Stimulated activated naive B cell treated with anti-CD40 and anti-IgM and Interleukin-4, amounts not matched to agents 10 μg/mL and 1 μg/mL and 100 μg/mL, for 72 hours (primary cell): ENCODE data around the gene COBL.

ENCODE experiments used
- ATAC-seq, 2 donors: fragments of 150-1000 bp; cut with Tn5 transposase; replicated peaks; 2 replicates each; pipeline ENCODE4 v1.10.0; 2021; ENCODE audit warnings: moderate library complexity in 1 of 2
- DNase-seq: peaks from one replicate; pipeline ENCODE4 v3.0.0; 2021
- H3K27ac Mint-ChIP-seq: one replicate; pipeline ENCODE4 v1.8.0; 2022; ENCODE audit warnings: mild to moderate bottlenecking, mixed read lengths
- H3K27me3 Mint-ChIP-seq, 2 donors: one replicate each; pipeline ENCODE4 v1.8.0; 2022; ENCODE audit warnings: mixed read lengths in 2 of 2
- H3K36me3 Mint-ChIP-seq, 2 donors: one replicate each; pipeline ENCODE4 v1.8.0; 2022; ENCODE audit warnings: mixed read lengths in 2 of 2, mild to moderate bottlenecking in 1 of 2
- H3K4me1 Mint-ChIP-seq, 2 donors: one replicate each; pipeline ENCODE4 v1.8.0; 2022; ENCODE audit warnings: mixed read lengths in 2 of 2, mild to moderate bottlenecking in 1 of 2
- H3K4me3 Mint-ChIP-seq, 2 donors: one replicate each; pipeline ENCODE4 v1.8.0; 2022; ENCODE audit warnings: mild to moderate bottlenecking in 2 of 2, mixed read lengths in 2 of 2, moderate library complexity in 1 of 2
- H3K9me3 Mint-ChIP-seq, 2 donors: one replicate each; pipeline ENCODE4 v1.8.0; 2022; ENCODE audit warnings: mixed read lengths in 2 of 2, mild to moderate bottlenecking in 1 of 2

Gene COBL

DNA sequence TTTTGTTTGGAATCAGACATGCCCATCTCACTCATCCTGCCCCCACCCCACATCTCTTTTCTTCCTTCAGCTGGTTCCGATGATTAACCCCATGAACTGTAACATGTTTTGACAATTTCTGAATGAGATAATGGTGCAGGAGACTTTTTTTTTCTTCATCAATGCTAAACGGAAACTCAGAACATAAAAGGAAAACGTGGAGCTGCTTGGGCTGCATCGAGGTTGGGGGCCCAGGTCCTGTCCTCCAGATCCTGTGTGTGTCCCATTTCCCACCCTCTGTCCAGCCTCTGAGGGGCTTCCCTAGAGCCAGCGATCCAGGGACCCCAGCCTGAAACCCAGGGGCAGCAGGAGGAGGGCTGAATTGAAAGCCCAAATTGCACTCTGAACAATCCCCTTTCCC is 270.1 kb downstream of the COBL start:
- Mint-ChIP-seq H3K4me1 (no peaks in the 10 kb centered on the region), H3K9me3 (no peaks in the 10 kb centered on the region), H3K27ac (no peak overlapping the region), H3K27me3 (no peaks in the 10 kb centered on the region), H3K4me3 (no peak overlapping the region), H3K36me3 (no peaks in the 10 kb centered on the region)
- ATAC-seq: no peak
- no peak for DNase-seq

GRCh38 chr7:51046103-51046466 is 270.5 kb downstream of the COBL start:
- Mint-ChIP-seq H3K27me3 (no peaks in the 10 kb centered on the region), H3K9me3 (no peaks in the 10 kb centered on the region), H3K27ac (no peak overlapping the region), H3K4me1 (no peaks in the 10 kb centered on the region), H3K4me3 (no peak overlapping the region), H3K36me3 (no peaks in the 10 kb centered on the region)
- ATAC-seq (peak in 1 of 2 donors; percentile 16), DNase-seq (no peak)

DNA sequence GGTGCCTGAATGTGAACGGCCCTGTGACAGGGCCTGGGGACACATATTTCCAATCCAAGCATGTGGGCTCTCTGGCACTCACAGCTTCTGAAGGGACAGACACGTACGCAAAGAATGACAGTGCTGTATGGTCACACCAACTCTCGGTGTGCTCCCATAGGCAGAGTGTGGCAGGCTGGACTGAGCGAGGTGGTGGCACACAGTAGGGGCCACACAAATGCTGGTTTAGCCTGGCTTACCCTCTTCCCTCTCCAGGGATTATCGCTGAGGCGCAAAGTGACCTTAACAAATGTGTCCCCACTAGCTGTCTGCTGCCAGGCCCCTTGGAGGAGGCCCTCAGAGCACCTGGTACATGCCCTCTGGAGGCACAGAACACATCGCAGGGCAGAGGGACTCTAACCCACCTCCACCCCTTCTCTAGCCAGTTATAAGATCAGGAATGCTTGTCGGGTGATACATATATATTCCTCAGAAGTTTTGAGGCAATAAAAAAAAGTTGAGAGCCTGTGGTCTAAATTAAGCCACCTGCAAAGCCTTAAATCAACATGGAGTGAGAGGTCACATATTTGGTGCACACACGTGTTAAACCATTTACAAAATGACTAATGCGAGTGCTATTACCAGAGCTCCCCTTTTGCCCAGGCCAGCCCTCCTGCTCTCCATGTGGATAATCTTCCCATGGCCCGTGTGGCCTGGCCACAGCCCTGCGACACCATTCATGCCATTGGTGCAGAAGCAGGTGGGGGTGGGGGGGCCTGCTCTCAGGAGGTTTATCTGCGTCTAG is 271.1 kb downstream of the COBL start:
- ATAC-seq: peak in 1 of 2 donors; percentile 19
- no peak for DNase-seq
- Mint-ChIP-seq H3K27me3 (no peaks in the 10 kb centered on the region), H3K36me3 (no peaks in the 10 kb centered on the region), H3K27ac (no peak overlapping the region), H3K4me3 (no peak overlapping the region), H3K4me1 (no peaks in the 10 kb centered on the region), H3K9me3 (no peaks in the 10 kb centered on the region)

DNA sequence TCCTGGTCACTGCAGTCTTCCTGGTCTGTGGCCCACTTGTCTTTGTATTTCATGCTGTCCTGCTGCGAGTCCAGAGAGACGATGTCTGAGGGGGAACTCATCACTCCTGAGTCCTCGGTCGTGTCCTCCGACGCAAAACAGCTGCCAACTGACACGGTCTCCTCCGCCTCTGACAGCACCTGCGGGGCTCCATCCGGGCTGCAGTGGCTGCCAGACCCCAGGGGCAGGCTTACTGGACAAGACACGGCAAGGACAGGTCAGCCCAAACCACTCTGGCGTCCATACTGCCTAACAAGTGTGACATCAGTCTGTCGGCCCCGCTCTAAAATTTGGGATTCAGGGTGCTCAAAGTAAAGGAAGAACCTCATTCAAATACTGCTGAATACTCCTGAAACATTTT is 273.1 kb downstream of the COBL start:
- Mint-ChIP-seq H3K4me1 (no peaks in the 10 kb centered on the region), H3K4me3 (no peak overlapping the region), H3K36me3 (no peaks in the 10 kb centered on the region), H3K27ac (no peak overlapping the region), H3K9me3 (no peaks in the 10 kb centered on the region), H3K27me3 (no peaks in the 10 kb centered on the region)
- DNase-seq (no peak), ATAC-seq (no peak)

GRCh38 chr7:51040787-51041186 is 275.8 kb downstream of the COBL start:
- no peaks in the 10 kb centered on the region for H3K36me3 Mint-ChIP-seq
- H3K27me3 Mint-ChIP-seq: no peaks in the 10 kb centered on the region
- ATAC-seq: no peak
- DNase-seq: no peak
- no peak overlapping the region for H3K4me3 Mint-ChIP-seq
- no peaks in the 10 kb centered on the region for H3K9me3 Mint-ChIP-seq
- no peak overlapping the region for H3K27ac Mint-ChIP-seq
- H3K4me1 Mint-ChIP-seq: no peaks in the 10 kb centered on the region

GRCh38 chr7:51038573-51038972 is 278.0 kb downstream of the COBL start:
- ATAC-seq (no peak), DNase-seq (no peak)
- Mint-ChIP-seq H3K4me1 (no peaks in the 10 kb centered on the region), H3K9me3 (no peaks in the 10 kb centered on the region), H3K27ac (no peak overlapping the region), H3K27me3 (no peaks in the 10 kb centered on the region), H3K4me3 (no peak overlapping the region), H3K36me3 (no peaks in the 10 kb centered on the region)

DNA sequence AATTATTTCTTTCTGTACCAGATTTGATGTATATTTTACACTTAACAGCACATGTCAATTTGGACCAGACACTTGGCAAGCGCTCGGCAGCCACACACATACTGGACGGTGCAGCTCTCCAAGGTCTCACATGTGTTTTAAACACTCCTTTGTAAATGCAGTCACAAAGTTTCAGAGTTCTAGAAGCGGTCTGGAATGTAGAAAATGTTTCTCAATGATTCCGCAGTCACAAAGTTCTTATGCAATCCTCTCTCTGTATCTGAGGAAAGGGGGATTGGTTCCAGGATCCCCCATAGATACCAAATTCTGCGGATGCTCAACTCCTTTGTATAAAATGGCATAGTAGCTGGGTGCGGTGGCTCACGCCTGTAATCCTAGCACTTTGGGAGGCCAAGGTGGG is 280.9 kb downstream of the COBL start:
- Mint-ChIP-seq H3K36me3 (no peaks in the 10 kb centered on the region), H3K4me3 (no peak overlapping the region), H3K4me1 (no peaks in the 10 kb centered on the region), H3K9me3 (no peaks in the 10 kb centered on the region), H3K27me3 (no peaks in the 10 kb centered on the region), H3K27ac (no peak overlapping the region)
- ATAC-seq (no peak), DNase-seq (no peak)

- Mint-ChIP-seq H3K27ac (no peak overlapping the region), H3K9me3 (no peaks in the 10 kb centered on the region), H3K4me1 (no peaks in the 10 kb centered on the region), H3K27me3 (no peaks in the 10 kb centered on the region), H3K36me3 (no peaks in the 10 kb centered on the region), H3K4me3 (no peak overlapping the region)
- ATAC-seq (no peak), DNase-seq (no peak)
Measured at GRCh38 chr7:51034521-51035264, 281.9 kb downstream of the COBL start.

- Mint-ChIP-seq H3K27ac (no peak overlapping the region), H3K4me3 (no peak overlapping the region), H3K9me3 (no peaks in the 10 kb centered on the region), H3K36me3 (no peaks in the 10 kb centered on the region), H3K27me3 (no peaks in the 10 kb centered on the region), H3K4me1 (no peaks in the 10 kb centered on the region)
- DNase-seq: no peak
- no peak for ATAC-seq
Measured at GRCh38 chr7:51033727-51034520, 282.7 kb downstream of the COBL start.

DNA sequence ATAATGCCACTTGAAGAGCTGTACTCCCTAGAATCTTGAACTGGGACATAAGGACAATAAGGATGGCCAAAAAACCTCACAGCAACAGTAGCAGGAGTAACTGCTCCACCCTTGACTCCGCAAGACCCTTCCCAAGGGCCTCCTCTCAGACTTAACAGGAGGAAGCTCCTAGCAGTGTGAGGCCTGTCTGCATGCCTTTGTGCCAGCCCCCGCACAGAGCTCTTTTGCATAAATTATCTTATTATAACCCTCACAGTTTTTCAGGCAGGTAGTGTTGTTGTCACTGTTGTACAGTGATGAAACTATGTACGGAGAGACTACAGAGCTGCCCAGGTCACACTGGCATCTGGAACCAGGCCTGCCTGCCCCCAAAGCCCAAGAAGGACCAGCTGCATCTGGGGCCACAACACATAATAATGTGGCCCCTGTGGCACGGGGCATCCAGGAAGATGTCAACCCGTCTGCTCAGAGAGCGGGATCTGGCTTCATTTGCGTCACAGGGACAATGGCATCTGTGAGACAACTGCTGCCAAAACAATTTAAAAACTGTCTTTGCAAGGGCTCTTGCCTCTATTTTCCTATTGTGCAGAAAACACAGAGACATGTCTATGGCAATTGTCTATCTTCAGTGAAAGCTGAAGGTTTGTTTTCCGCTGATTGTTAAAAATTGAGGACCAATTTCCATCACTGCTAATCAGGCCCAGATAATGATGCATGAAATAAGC is 284.7 kb downstream of the COBL start:
- no peaks in the 10 kb centered on the region for H3K36me3 Mint-ChIP-seq
- no peak overlapping the region for H3K27ac Mint-ChIP-seq
- no peak overlapping the region for H3K4me3 Mint-ChIP-seq
- H3K4me1 Mint-ChIP-seq: no peaks in the 10 kb centered on the region
- H3K9me3 Mint-ChIP-seq: no peaks in the 10 kb centered on the region
- H3K27me3 Mint-ChIP-seq: no peaks in the 10 kb centered on the region
- ATAC-seq: no peak
- no peak for DNase-seq

DNA sequence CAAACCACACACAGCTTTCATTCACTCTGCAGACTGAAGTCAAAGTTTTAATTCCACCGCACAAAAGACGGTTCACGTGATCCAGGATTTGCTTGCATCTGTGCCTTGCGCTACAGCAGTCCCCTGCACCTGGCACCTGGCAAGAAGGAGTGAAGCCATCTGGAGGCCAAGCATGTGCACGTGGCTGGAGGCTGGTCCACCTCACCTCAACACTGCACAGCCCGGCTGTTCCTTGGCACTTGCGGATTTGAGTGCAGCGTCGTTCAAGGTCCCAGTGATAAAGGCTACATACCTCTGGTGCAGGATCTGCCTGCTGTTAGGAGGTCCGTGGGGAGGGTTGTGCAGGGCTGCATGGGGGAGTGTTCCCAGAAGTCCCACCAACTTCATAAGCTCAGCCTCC is 285.4 kb downstream of the COBL start:
- DNase-seq (no peak), ATAC-seq (no peak)
- no peaks in the 10 kb centered on the region for H3K36me3 Mint-ChIP-seq
- H3K27ac Mint-ChIP-seq: no peak overlapping the region
- H3K4me1 Mint-ChIP-seq: no peaks in the 10 kb centered on the region
- H3K27me3 Mint-ChIP-seq: no peaks in the 10 kb centered on the region
- no peak overlapping the region for H3K4me3 Mint-ChIP-seq
- H3K9me3 Mint-ChIP-seq: no peaks in the 10 kb centered on the region

DNA sequence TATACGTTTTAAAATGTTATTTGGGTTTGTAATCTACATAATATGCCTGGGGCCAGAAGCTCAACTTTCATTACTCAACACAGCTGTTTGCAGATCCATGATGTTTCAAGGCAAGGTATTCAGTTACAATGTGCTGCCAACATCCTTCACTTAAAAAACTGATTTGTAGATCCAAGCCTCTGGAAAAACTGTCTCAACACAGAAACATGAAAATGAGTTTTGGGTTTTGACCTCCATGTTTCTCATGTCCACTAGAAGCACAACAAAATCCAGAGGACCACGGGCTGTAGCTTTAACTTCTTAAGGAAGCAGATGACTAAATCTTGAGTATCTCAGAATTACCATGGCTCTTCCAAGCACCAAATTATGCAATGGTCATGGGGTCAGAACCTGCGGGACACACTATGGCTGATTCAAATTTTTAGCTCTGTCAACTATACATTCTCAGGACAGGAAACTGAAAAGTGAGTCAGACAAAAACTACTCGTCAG is 286.9 kb downstream of the COBL start:
- no peak for DNase-seq
- H3K27ac Mint-ChIP-seq: no peak overlapping the region
- no peaks in the 10 kb centered on the region for H3K9me3 Mint-ChIP-seq
- H3K4me1 Mint-ChIP-seq: no peaks in the 10 kb centered on the region
- ATAC-seq: no peak
- no peak overlapping the region for H3K4me3 Mint-ChIP-seq
- H3K36me3 Mint-ChIP-seq: no peaks in the 10 kb centered on the region
- no peaks in the 10 kb centered on the region for H3K27me3 Mint-ChIP-seq

DNA sequence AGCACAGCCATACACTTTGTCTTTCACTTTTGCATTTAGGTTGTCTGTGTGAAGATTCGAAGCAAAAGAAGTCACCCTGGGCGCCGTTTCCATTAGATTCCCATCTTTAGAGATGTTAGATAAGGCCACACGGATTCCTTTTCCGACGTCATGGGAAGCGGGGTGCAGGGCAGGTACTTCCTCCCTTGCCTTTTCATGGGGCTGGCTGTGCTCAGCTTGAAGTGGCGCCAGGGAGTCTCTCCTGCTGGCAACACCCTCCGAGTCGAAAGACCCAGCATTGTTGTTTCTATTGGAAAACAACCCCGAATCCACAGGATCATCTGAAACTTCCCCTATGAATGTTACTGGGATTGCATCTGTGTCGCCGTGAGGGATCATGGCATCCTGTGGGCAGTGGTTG is 287.5 kb downstream of the COBL start:
- Mint-ChIP-seq H3K36me3 (no peaks in the 10 kb centered on the region), H3K27ac (no peak overlapping the region), H3K27me3 (no peaks in the 10 kb centered on the region), H3K4me3 (no peak overlapping the region), H3K9me3 (no peaks in the 10 kb centered on the region), H3K4me1 (no peaks in the 10 kb centered on the region)
- ATAC-seq (no peak), DNase-seq (no peak)
